Peyer's patch (tissue), 4 donors: ENCODE measurements around the gene TPI1.

Experiments used
- CTCF ChIP-seq, 6 experiments: fragments of 450-650 bp in 4 of 6; fragments of 200-600 bp in 2 of 6; sonication (generic) in 1 of 6; IDR thresholded peaks; one replicate each; pipeline ENCODE4 v1.5.1; 2017 to 2019; ENCODE audit warnings: antibody characterized with exemption in 6 of 6, mild to moderate bottlenecking in 3 of 6, moderate library complexity in 1 of 6
- POLR2A ChIP-seq, 2 donors: fragments of 450-650 bp; IDR thresholded peaks; one replicate each; pipeline ENCODE4 v1.5.1; 2017; ENCODE audit warnings: antibody characterized with exemption in 2 of 2, mild to moderate bottlenecking in 2 of 2, moderate library complexity in 2 of 2

DNA sequence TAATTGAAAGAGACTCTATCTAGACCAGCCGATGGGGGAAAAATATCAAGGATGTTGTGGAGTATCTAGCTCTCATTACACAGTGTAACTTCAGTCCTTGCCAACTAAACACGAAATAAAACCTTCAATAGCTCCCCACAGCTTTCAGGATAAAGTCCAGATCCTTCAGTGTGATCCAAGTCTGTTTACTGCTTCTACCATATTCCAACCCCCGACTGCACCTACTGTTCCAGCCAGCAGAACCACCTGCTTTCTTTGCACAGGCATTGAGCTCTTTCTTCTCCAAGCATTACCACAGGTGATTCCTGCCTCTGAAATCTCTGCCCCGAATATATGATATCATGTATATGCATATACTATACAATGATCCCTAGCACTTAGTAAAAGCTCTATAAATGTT lies 35.1 kb downstream of the TPI1 start:
- TF ChIP-seq CTCF (IDR thresholded peaks at IDR 0.05) = no peak
- TF ChIP-seq POLR2A (IDR thresholded peaks at IDR 0.05) = no peak
